Measurements from ENCODE around the gene SF3B6. TPM values are rescaled to one million over a fixed set of nuclear protein-coding genes. Genes with fewer than 3 reads are reported as not detected.

Gene SF3B6
- total RNA-seq, 1 experiment from 2014 or later, result 117 TPM

DNA sequence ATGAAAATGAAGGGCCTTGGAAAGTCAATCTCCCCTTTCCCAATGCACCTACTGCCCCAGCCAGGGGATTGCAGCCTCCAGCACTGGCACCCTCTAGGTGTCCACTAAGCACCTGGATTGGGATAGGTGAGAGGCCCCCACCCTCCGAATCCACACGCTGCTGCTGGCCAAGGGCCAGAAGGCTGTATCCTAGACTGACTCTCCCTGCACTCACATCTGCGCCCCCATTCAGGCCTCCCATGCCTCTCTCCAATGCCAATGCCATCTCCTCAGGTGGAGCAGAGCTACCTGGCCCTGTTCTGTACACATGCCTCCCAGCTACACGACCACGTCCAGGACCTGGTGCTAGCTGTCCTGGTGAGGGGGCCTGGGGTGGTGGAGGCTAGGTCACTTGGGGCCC, 56.4 kb downstream of the SF3B6 start:
- Mint-ChIP-seq H3K9me3 (no peaks in the 10 kb centered on the region), H3K4me3 (no peak overlapping the region), H3K27ac (peak overlapping the region; percentile 23; the same call in 1 of the 2 replicates), H3K27me3 (ENCODE audit: low read depth) (no peaks in the 10 kb centered on the region), H3K4me1 (peaks cover 40% of the 10 kb centered on the region), H3K36me3 (peaks cover 13% of the 10 kb centered on the region)
- ChIA-PET CTCF (interaction anchor here (1.4 to 1.6 kb wide), 2 partner anchors 65 to 93 kb away, joined by 4 to 5 read pairs; partner anchors contain the start of genes ATAD2B and TP53I3), POLR2A (interaction anchor here (1.7 kb wide), 1 partner anchor 9 kb away, joined by 4 read pairs; the partner anchor contains the start of gene MFSD2B)
- TF ChIP-seq GTF2I (CRISPR knock-in tag; conservative IDR thresholded peaks at IDR 0.05), result no peak
- TF ChIP-seq MXD4 (CRISPR knock-in tag; IDR thresholded peaks at IDR 0.05; ENCODE audit: borderline replicate concordance), result no peak
- no peak for TF ChIP-seq PRDM15 (CRISPR knock-in tag; IDR thresholded peaks at IDR 0.05)
- TF ChIP-seq CTCF (IDR thresholded peaks at IDR 0.05), result no peak
- no peak for TF ChIP-seq ZNF396 (CRISPR knock-in tag; IDR thresholded peaks at IDR 0.05; ENCODE audit: borderline replicate concordance)
- TF ChIP-seq ATF2 (CRISPR knock-in tag; IDR thresholded peaks at IDR 0.05; ENCODE audit: borderline replicate concordance, low read depth), result no peak
- TF ChIP-seq, protein P1, sequence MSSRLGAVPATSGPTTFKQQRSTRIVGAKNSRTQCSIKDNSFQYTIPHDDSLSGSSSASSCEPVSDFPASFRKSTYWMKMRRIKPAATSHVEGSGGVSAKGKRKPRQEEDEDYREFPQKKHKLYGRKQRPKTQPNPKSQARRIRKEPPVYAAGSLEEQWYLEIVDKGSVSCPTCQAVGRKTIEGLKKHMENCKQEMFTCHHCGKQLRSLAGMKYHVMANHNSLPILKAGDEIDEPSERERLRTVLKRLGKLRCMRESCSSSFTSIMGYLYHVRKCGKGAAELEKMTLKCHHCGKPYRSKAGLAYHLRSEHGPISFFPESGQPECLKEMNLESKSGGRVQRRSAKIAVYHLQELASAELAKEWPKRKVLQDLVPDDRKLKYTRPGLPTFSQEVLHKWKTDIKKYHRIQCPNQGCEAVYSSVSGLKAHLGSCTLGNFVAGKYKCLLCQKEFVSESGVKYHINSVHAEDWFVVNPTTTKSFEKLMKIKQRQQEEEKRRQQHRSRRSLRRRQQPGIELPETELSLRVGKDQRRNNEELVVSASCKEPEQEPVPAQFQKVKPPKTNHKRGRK (CRISPR knock-in tag; IDR thresholded peaks at IDR 0.05; ENCODE audit: borderline replicate concordance), result no peak
- no peak for TF ChIP-seq ZNF317 (CRISPR knock-in tag; IDR thresholded peaks at IDR 0.05; ENCODE audit: borderline replicate concordance, low read depth)
- no peak for TF ChIP-seq ZNF121 (CRISPR knock-in tag; IDR thresholded peaks at IDR 0.05)
- no peak for TF ChIP-seq OVOL2 (CRISPR knock-in tag; IDR thresholded peaks at IDR 0.05; ENCODE audit: borderline replicate concordance)
- no peak for TF ChIP-seq CBFB (CRISPR knock-in tag; IDR thresholded peaks at IDR 0.05; ENCODE audit: low read depth)
- no peak for TF ChIP-seq FOXP1 (CRISPR knock-in tag; IDR thresholded peaks at IDR 0.05; ENCODE audit: borderline replicate concordance)
- TF ChIP-seq TEAD4 (CRISPR knock-in tag; IDR thresholded peaks at IDR 0.05), result no peak
- no peak for TF ChIP-seq ATF1 (CRISPR knock-in tag; IDR thresholded peaks at IDR 0.05)
- no peak for TF ChIP-seq USF1 (CRISPR knock-in tag; IDR thresholded peaks at IDR 0.05)
- TF ChIP-seq CREM (CRISPR knock-in tag; IDR thresholded peaks at IDR 0.05), result no peak
- TF ChIP-seq ARID4B (CRISPR knock-in tag; IDR thresholded peaks at IDR 0.05; ENCODE audit: borderline replicate concordance), result no peak
- no peak for TF ChIP-seq ZNF138 (CRISPR knock-in tag; conservative IDR thresholded peaks at IDR 0.05)
- TF ChIP-seq, protein P2, sequence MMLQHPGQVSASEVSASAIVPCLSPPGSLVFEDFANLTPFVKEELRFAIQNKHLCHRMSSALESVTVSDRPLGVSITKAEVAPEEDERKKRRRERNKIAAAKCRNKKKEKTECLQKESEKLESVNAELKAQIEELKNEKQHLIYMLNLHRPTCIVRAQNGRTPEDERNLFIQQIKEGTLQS (CRISPR knock-in tag; conservative IDR thresholded peaks at IDR 0.05), result no peak
- no peak for TF ChIP-seq TCF7 (CRISPR knock-in tag; IDR thresholded peaks at IDR 0.05; ENCODE audit: low read depth)
- ATAC-seq (no peak), DNase-seq (ENCODE audit: low spot score) (no peak)

All from WTC11 (cell line).